Smooth muscle cell (in vitro differentiated cells): Measurements from ENCODE around the gene ACP2. TPM values are rescaled to one million over a fixed set of nuclear protein-coding genes. Genes with fewer than 3 reads are reported as not detected.

Experiments
- DNase-seq: peaks from one replicate; lab custom pipeline; 2025; ENCODE audit not compliant: unreplicated experiment; lab: John Stamatoyannopoulos, UW
- H2AFZ ChIP-seq: fragments of 200-600 bp; sonication (generic); 2 replicates; pipeline ENCODE4 v1.6.0; 2016; ENCODE audit warnings: antibody characterized with exemption, low read depth, mild to moderate bottlenecking
- H3F3A ChIP-seq: fragments of 200-600 bp; sonication (generic); 2 replicates; pipeline ENCODE4 v1.6.0; 2017; ENCODE audit warnings: antibody characterized with exemption, low read depth
- H3K27ac ChIP-seq: fragments of 200-600 bp; sonication (generic); 2 replicates; pipeline ENCODE4 v1.5.1; 2016; ENCODE audit warnings: low read depth, mild to moderate bottlenecking
- H3K27me3 ChIP-seq: fragments of 200-600 bp; sonication (generic); 2 replicates; pipeline ENCODE4 v1.6.1; 2016; ENCODE audit warnings: low read depth, mild to moderate bottlenecking
- H3K36me3 ChIP-seq: fragments of 200-600 bp; sonication (generic); 2 replicates; pipeline ENCODE4 v1.5.1; 2016; ENCODE audit warnings: low read depth
- H3K4me1 ChIP-seq: fragments of 200-600 bp; sonication (generic); 2 replicates; pipeline ENCODE4 v1.5.1; 2016; ENCODE audit warnings: low read depth
- H3K4me2 ChIP-seq: fragments of 200-600 bp; sonication (generic); 2 replicates; pipeline ENCODE4 v1.6.0; 2016; ENCODE audit warnings: mild to moderate bottlenecking
- H3K4me3 ChIP-seq: fragments of 200-600 bp; sonication (generic); 2 replicates; pipeline ENCODE4 v1.5.1; 2016; ENCODE audit warnings: mild to moderate bottlenecking
- H3K79me2 ChIP-seq: fragments of 200-600 bp; sonication (generic); 2 replicates; pipeline ENCODE4 v1.6.0; 2016; ENCODE audit warnings: low read depth, mild to moderate bottlenecking
- H3K9ac ChIP-seq: fragments of 200-600 bp; sonication (generic); 2 replicates; pipeline ENCODE4 v1.6.0; 2016; ENCODE audit warnings: low read depth
- H3K9me3 ChIP-seq: fragments of 200-600 bp; sonication (generic); replicated peaks from 2 replicates; pipeline ENCODE4 v1.5.1; 2016; ENCODE audit warnings: low read depth
- H4K20me1 ChIP-seq: fragments of 200-600 bp; sonication (generic); 2 replicates; pipeline ENCODE4 v1.6.0; 2016; ENCODE audit warnings: low read depth
- CTCF ChIP-seq: fragments of 200-600 bp; sonication (generic); IDR thresholded peaks from 2 replicates; pipeline ENCODE4 v1.5.1; 2017; ENCODE audit warnings: borderline replicate concordance, mild to moderate bottlenecking, antibody characterized with exemption; ENCODE audit not compliant: insufficient read depth, poor library complexity, severe bottlenecking
- WGBS: methylation state at CpG from one replicate; pipeline ENCODE4 v1.1.7; 2016; ENCODE audit warnings: low lambda C conversion rate; 5-methylcytosine and 5-hydroxymethylcytosine counted together
- polyA plus RNA-seq: library from polyadenylated mRNA; unstranded; fragments of >200 nt; fragmentation: Nextera tagmentation; extraction: Ambion mirVana; gene quantifications from 2 replicates; pipeline ENCODE4 v1.2.1, GENCODE V29; 2016
- total RNA-seq: library from RNA; depleted of rRNA; stranded (reverse); fragments of >200 nt; gene quantifications from 2 replicates; pipeline ENCODE4 v1.2.3, GENCODE V29; 2014

Gene ACP2
- total and polyA plus RNA-seq, 2 experiments from 2014 or later: 26.3 to 62.4 TPM

GRCh38 chr11:47282462-47282861 is 33.8 kb upstream of the ACP2 start:
- Histone ChIP-seq H3K9ac (no peak overlapping the region), H3K9me3 (no peaks in the 10 kb centered on the region), H2AFZ (no peak overlapping the region), H3K36me3 (peaks cover 18% of the 10 kb centered on the region), H3K4me1 (no peaks in the 10 kb centered on the region), H3K79me2 (no peaks in the 10 kb centered on the region), H3K27me3 (no peaks in the 10 kb centered on the region), H3K4me3 (no peak overlapping the region), H4K20me1 (no peaks in the 10 kb centered on the region), H3K4me2 (no peak overlapping the region), H3F3A (no peaks in the 10 kb centered on the region), H3K27ac (no peak overlapping the region)
- no peak for TF ChIP-seq CTCF
- DNase-seq: no peak
- 96% methylated on average over 7 of the region's 7 CpGs for WGBS

- Histone ChIP-seq H3K36me3 (peaks cover 28% of the 10 kb centered on the region), H4K20me1 (peaks cover 11% of the 10 kb centered on the region), H3K9me3 (no peaks in the 10 kb centered on the region), H3K4me1 (no peaks in the 10 kb centered on the region), H3K27me3 (no peaks in the 10 kb centered on the region), H3K4me2 (no peak overlapping the region), H3K4me3 (no peak overlapping the region), H3K79me2 (no peaks in the 10 kb centered on the region), H2AFZ (no peak overlapping the region), H3K27ac (no peak overlapping the region), H3K9ac (no peak overlapping the region), H3F3A (no peaks in the 10 kb centered on the region)
- TF ChIP-seq CTCF: no peak
- no peak for DNase-seq
- 98% methylated on average over 5 of the region's 5 CpGs for WGBS
Measured at GRCh38 chr11:47280860-47281259, 32.2 kb upstream of the ACP2 start.

GRCh38 chr11:47280099-47280498 is 31.5 kb upstream of the ACP2 start:
- no peak overlapping the region for H3K4me2 ChIP-seq
- H3K4me1 ChIP-seq: no peaks in the 10 kb centered on the region
- no peak overlapping the region for H3K27ac ChIP-seq
- H3K27me3 ChIP-seq: no peaks in the 10 kb centered on the region
- H3F3A ChIP-seq: no peaks in the 10 kb centered on the region
- DNase-seq: no peak
- peaks cover 19% of the 10 kb centered on the region for H4K20me1 ChIP-seq
- no peak overlapping the region for H2AFZ ChIP-seq
- H3K79me2 ChIP-seq: peaks cover 5% of the 10 kb centered on the region
- H3K9ac ChIP-seq: no peak overlapping the region
- TF ChIP-seq CTCF: no peak
- no peak overlapping the region for H3K4me3 ChIP-seq
- no peaks in the 10 kb centered on the region for H3K9me3 ChIP-seq
- H3K36me3 ChIP-seq: peaks cover 28% of the 10 kb centered on the region

- Histone ChIP-seq H3K27ac (no peak overlapping the region), H3K4me1 (no peaks in the 10 kb centered on the region), H2AFZ (no peak overlapping the region), H3K9me3 (no peaks in the 10 kb centered on the region), H3K27me3 (no peaks in the 10 kb centered on the region), H3K4me2 (no peak overlapping the region), H3K9ac (no peak overlapping the region), H3F3A (no peaks in the 10 kb centered on the region), H3K79me2 (peaks cover 17% of the 10 kb centered on the region), H3K4me3 (no peak overlapping the region), H4K20me1 (peaks cover 32% of the 10 kb centered on the region), H3K36me3 (peaks cover 24% of the 10 kb centered on the region)
- no peak for DNase-seq
- TF ChIP-seq CTCF: no peak
- WGBS: 95% methylated on average over 4 of the region's 4 CpGs
Measured at GRCh38 chr11:47278769-47279168, 30.2 kb upstream of the ACP2 start.
